CD14-positive monocyte (primary cell): ENCODE results near the gene PDE4D. TPM values are rescaled to one million over a fixed set of nuclear protein-coding genes. Genes with fewer than 3 reads are reported as not detected.

Source experiments
- DNase-seq, 3 donors: peaks; one replicate each; pipeline ENCODE4 v3.0.0-alpha.2; 2011 to 2022
- H2AFZ ChIP-seq: 2 replicates; pipeline ENCODE4 v1.6.0; 2012; ENCODE audit warnings: mild to moderate bottlenecking, low read depth, low read length, inconsistent platforms; ENCODE audit not compliant: insufficient read depth, poor library complexity, severe bottlenecking
- H3K27ac ChIP-seq, 2 donors: 1 replicate in 1 of 2; 2 replicates in 1 of 2; pipeline ENCODE4 v1.5.1; 2012 to 2013; ENCODE audit warnings: low read length in 2 of 2, control low read depth in 1 of 2, inconsistent platforms in 1 of 2, low read depth in 1 of 2, mild to moderate bottlenecking in 1 of 2
- H3K27me3 ChIP-seq, 2 donors: one replicate each; pipeline versions ENCODE4 v1.6.0 to v1.6.1; 2011 to 2013; ENCODE audit warnings: low read length in 2 of 2; ENCODE audit not compliant: control insufficient read depth in 2 of 2, insufficient read depth in 2 of 2
- H3K36me3 ChIP-seq, 2 donors: replicated peaks in 1 of 2; 1 replicate in 1 of 2; 2 replicates in 1 of 2; pipeline versions ENCODE4 v1.5.1 to v1.6.1; 2012 to 2013; ENCODE audit warnings: low read length in 2 of 2, control low read depth in 1 of 2, inconsistent platforms in 1 of 2, mild to moderate bottlenecking in 1 of 2; ENCODE audit not compliant: insufficient read depth in 2 of 2, control insufficient read depth in 1 of 2
- H3K4me1 ChIP-seq, 2 donors: 1 replicate in 1 of 2; 2 replicates in 1 of 2; pipeline versions ENCODE4 v1.5.1 to v1.6.1; 2012 to 2013; ENCODE audit warnings: low read length in 2 of 2, control low read depth in 1 of 2, inconsistent platforms in 1 of 2, mild to moderate bottlenecking in 1 of 2, moderate library complexity in 1 of 2; ENCODE audit not compliant: insufficient read depth in 2 of 2, control insufficient read depth in 1 of 2
- H3K4me2 ChIP-seq: replicated peaks from 2 replicates; pipeline ENCODE3; 2012; ENCODE audit warnings: low read length, moderate library complexity, mild to moderate bottlenecking; ENCODE audit not compliant: poor library complexity, severe bottlenecking; ENCODE audit errors: extremely low read depth
- H3K4me3 ChIP-seq, 3 experiments: fragments of 200-600 bp in 1 of 3; sonication (generic) in 1 of 3; replicated peaks in 1 of 3; 1 replicate in 2 of 3; 2 replicates in 1 of 3; pipeline ENCODE4 v1.5.1; 2011 to 2013; ENCODE audit warnings: low read length in 3 of 3, mild to moderate bottlenecking in 3 of 3, control low read depth in 2 of 3, low read depth in 2 of 3, inconsistent platforms in 1 of 3, moderate library complexity in 1 of 3
- H3K79me2 ChIP-seq: 2 replicates; pipeline ENCODE4 v1.6.0; 2012; ENCODE audit warnings: mild to moderate bottlenecking, control low read depth, inconsistent platforms, low read length, moderate library complexity; ENCODE audit not compliant: insufficient read depth
- H3K9ac ChIP-seq: 2 replicates; pipeline ENCODE4 v1.6.0; 2017; ENCODE audit warnings: low read length, mild to moderate bottlenecking; ENCODE audit not compliant: insufficient read depth, poor library complexity, severe bottlenecking
- H3K9me3 ChIP-seq, 2 donors: replicated peaks in 1 of 2; 1 replicate in 1 of 2; 2 replicates in 1 of 2; pipeline versions ENCODE4 v1.5.1 to v1.6.1; 2012 to 2013; ENCODE audit warnings: low read length in 2 of 2, control low read depth in 1 of 2; ENCODE audit not compliant: control insufficient read depth in 1 of 2, insufficient read depth in 1 of 2
- H4K20me1 ChIP-seq: 2 replicates; pipeline ENCODE4 v1.6.0; 2012; ENCODE audit warnings: mild to moderate bottlenecking, low read length, control low read depth, moderate library complexity; ENCODE audit not compliant: insufficient read depth
- H3K27ac Mint-ChIP-seq, 7 donors: one replicate each; pipeline ENCODE4 v1.8.0; 2020; ENCODE audit warnings: mild to moderate bottlenecking in 7 of 7, mixed read lengths in 7 of 7, moderate library complexity in 6 of 7, inconsistent platforms in 2 of 7
- H3K27me3 Mint-ChIP-seq, 3 donors: one replicate each; pipeline ENCODE4 v1.8.0; 2021 to 2022; ENCODE audit warnings: low read depth in 3 of 3, mild to moderate bottlenecking in 3 of 3, mixed read lengths in 3 of 3, moderate library complexity in 3 of 3, inconsistent platforms in 1 of 3
- H3K36me3 Mint-ChIP-seq, 2 donors: one replicate each; pipeline ENCODE4 v1.8.0; 2020; ENCODE audit warnings: mixed read lengths in 2 of 2, inconsistent platforms in 1 of 2, mild to moderate bottlenecking in 1 of 2
- H3K4me1 Mint-ChIP-seq: one replicate; pipeline ENCODE4 v1.8.0; 2020; ENCODE audit warnings: mild to moderate bottlenecking, mixed read lengths
- H3K4me3 Mint-ChIP-seq, 2 donors: one replicate each; pipeline ENCODE4 v1.8.0; 2020; ENCODE audit warnings: mild to moderate bottlenecking in 2 of 2, mixed read lengths in 2 of 2, moderate library complexity in 1 of 2
- H3K9me3 Mint-ChIP-seq, 7 donors: one replicate each; pipeline ENCODE4 v1.8.0; 2020 to 2022; ENCODE audit warnings: mixed read lengths in 7 of 7, mild to moderate bottlenecking in 6 of 7, moderate library complexity in 6 of 7, inconsistent platforms in 2 of 7
- CTCF ChIP-seq: fragments of 200-600 bp; IDR thresholded peaks from one replicate; pipeline ENCODE4 v1.8.0; 2022; ENCODE audit warnings: antibody characterized with exemption, mild to moderate bottlenecking
- WGBS: methylation state at CpG from one replicate; pipeline ENCODE4 v1.1.5; 2013; ENCODE audit warnings: missing lambda C conversion rate; ENCODE audit not compliant: insufficient coverage; 5-methylcytosine and 5-hydroxymethylcytosine counted together
- intact Hi-C, 2 donors: fragments of 100-400 bp; cut with micrococcal nuclease; formaldehyde crosslinking; loops; one replicate each; pipeline versions ENCODE4 v1.15.0 to v1.15.1; 2023
- polyA plus RNA-seq, 3 donors: library from polyadenylated mRNA; depleted of rRNA in 1 of 3; unstranded in 2 of 3; stranded (reverse) in 1 of 3; fragments of 300-500 nt in 2 of 3; fragments of >200 nt in 1 of 3; fragmentation: Illumina TruSeq in 2 of 3; gene quantifications; 1 replicate in 2 of 3; 2 replicates in 1 of 3; pipeline ENCODE4 v1.2.3, GENCODE V29; 2012 to 2021

The PDE4D gene
- polyA plus RNA-seq, 3 donors: 1.9 to 3.4 (median 2.8) TPM

DNA sequence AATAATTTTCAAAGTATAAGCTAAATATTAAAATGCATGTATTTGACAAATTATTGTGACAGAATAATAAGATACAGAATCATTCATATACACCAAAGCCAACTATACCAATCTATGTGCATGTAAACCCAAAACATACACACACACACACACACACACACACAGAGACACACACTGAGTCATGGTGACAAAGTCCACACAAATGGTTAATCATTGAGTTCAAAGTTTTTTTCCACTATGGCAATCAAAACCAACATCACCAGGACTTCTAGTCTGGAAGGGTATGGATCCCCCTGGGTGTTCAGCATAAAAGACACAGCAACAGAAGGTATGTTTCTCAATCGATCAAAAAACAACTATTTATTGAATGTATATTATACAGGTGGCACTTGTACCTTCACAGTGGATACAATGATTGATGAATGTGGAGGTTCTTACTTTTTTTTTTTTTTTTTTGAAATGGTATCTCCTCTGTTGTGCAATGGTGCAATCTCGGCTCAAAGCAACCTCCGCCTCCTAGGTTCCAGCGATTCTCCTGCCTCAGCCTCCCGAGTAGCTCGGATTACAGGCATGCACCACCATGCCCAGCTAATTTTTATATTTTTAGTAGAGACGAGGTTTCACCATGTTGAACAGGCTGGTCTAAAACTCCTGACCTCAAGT, 137.0 kb downstream of the PDE4D start:
- H3K27ac ChIP-seq: no peak overlapping the region
- peak overlapping the region in 2 of 7 donors; percentile 19 to 39 for H3K27ac Mint-ChIP-seq
- H3K4me2 ChIP-seq: no peak overlapping the region
- H3K36me3 ChIP-seq: no peaks in the 10 kb centered on the region
- no peaks in the 10 kb centered on the region for H3K4me1 ChIP-seq
- H3K9me3 Mint-ChIP-seq: no peaks in the 10 kb centered on the region
- H4K20me1 ChIP-seq: no peaks in the 10 kb centered on the region
- TF ChIP-seq CTCF: no peak
- no peaks in the 10 kb centered on the region for H3K4me1 Mint-ChIP-seq
- intact Hi-C loops: no loop called here
- 100% methylated on average over 1 of the region's 7 CpGs for WGBS
- H3K79me2 ChIP-seq: no peaks in the 10 kb centered on the region
- no peak overlapping the region for H2AFZ ChIP-seq
- no peak overlapping the region for H3K9ac ChIP-seq
- no peak overlapping the region for H3K4me3 ChIP-seq
- H3K27me3 Mint-ChIP-seq: no peaks in the 10 kb centered on the region
- H3K4me3 Mint-ChIP-seq: no peak overlapping the region
- H3K36me3 Mint-ChIP-seq: peaks cover 2 to 3% of the 10 kb centered on the region in 2 donors
- no peaks in the 10 kb centered on the region for H3K9me3 ChIP-seq
- H3K27me3 ChIP-seq: no peaks in the 10 kb centered on the region
- no peak for DNase-seq

- Mint-ChIP-seq H3K27ac (no peak overlapping the region), H3K27me3 (no peaks in the 10 kb centered on the region), H3K4me1 (no peaks in the 10 kb centered on the region), H3K9me3 (no peaks in the 10 kb centered on the region), H3K36me3 (peaks cover 2 to 3% of the 10 kb centered on the region in 2 donors), H3K4me3 (no peak overlapping the region)
- Histone ChIP-seq H3K4me2 (no peak overlapping the region), H3K27me3 (no peaks in the 10 kb centered on the region), H2AFZ (no peak overlapping the region), H3K4me3 (no peak overlapping the region), H3K4me1 (no peaks in the 10 kb centered on the region), H4K20me1 (no peaks in the 10 kb centered on the region), H3K79me2 (no peaks in the 10 kb centered on the region), H3K9me3 (no peaks in the 10 kb centered on the region), H3K9ac (no peak overlapping the region), H3K27ac (no peak overlapping the region), H3K36me3 (no peaks in the 10 kb centered on the region)
- no peak for DNase-seq
- no peak for TF ChIP-seq CTCF
- WGBS: no CpG with 5 or more reads among the region's 1 CpG
- intact Hi-C loops: no loop called here
Observed at GRCh38 chr5:59755476-59755875, 138.1 kb downstream of the PDE4D start.
